HG03066 (cell line): Measurements from ENCODE around the gene ADCY5.

Source experiments
- ATAC-seq: cut with Tn5 transposase; IDR thresholded peaks from one replicate; pipeline ENCODE4 v1.9.1; 2021; ENCODE audit warnings: low read depth; ENCODE audit not compliant: unreplicated experiment

Gene ADCY5

GRCh38 chr3:123347205-123347604 lies 101.7 kb downstream of the ADCY5 start:
- ATAC-seq, result no peak

GRCh38 chr3:123346021-123346420 lies 102.9 kb downstream of the ADCY5 start:
- ATAC-seq, result no peak

- no peak for ATAC-seq
Observed at GRCh38 chr3:123344907-123345594, 103.8 kb downstream of the ADCY5 start.

- ATAC-seq, result no peak
Observed at GRCh38 chr3:123344175-123344906, 104.5 kb downstream of the ADCY5 start.

- ATAC-seq, result no peak
Observed at GRCh38 chr3:123343296-123344174, 105.4 kb downstream of the ADCY5 start.

GRCh38 chr3:123342631-123343080 lies 106.2 kb downstream of the ADCY5 start:
- ATAC-seq, result no peak

- no peak for ATAC-seq
Observed at GRCh38 chr3:123341871-123342630, 106.8 kb downstream of the ADCY5 start.

GRCh38 chr3:123340336-123340735 lies 108.6 kb downstream of the ADCY5 start:
- ATAC-seq, result no peak

GRCh38 chr3:123339302-123339701 lies 109.6 kb downstream of the ADCY5 start:
- ATAC-seq, result no peak

GRCh38 chr3:123338620-123339061 lies 110.2 kb downstream of the ADCY5 start:
- no peak for ATAC-seq

GRCh38 chr3:123337948-123338619 lies 110.8 kb downstream of the ADCY5 start:
- no peak for ATAC-seq

GRCh38 chr3:123337226-123337625 lies 111.7 kb downstream of the ADCY5 start:
- no peak for ATAC-seq

GRCh38 chr3:123336441-123336851 lies 112.4 kb downstream of the ADCY5 start:
- no peak for ATAC-seq

GRCh38 chr3:123336001-123336400 lies 112.9 kb downstream of the ADCY5 start:
- no peak for ATAC-seq

- ATAC-seq, result no peak
Observed at GRCh38 chr3:123335007-123335670, 113.8 kb downstream of the ADCY5 start.

GRCh38 chr3:123334056-123334455 lies 114.8 kb downstream of the ADCY5 start:
- no peak for ATAC-seq

- ATAC-seq, result no peak
Observed at GRCh38 chr3:123333401-123333800, 115.5 kb downstream of the ADCY5 start.

- ATAC-seq, result no peak
Observed at GRCh38 chr3:123332124-123332641, 116.7 kb downstream of the ADCY5 start.

- no peak for ATAC-seq
Observed at GRCh38 chr3:123331651-123332050, 117.2 kb downstream of the ADCY5 start.
